Epithelial cell of prostate (primary cell): Measurements from ENCODE around the gene OR2AT4.
"Not testable (repeated sequence)": the region's sequence is repeated elsewhere in the genome, so short reads cannot be mapped to it uniquely, and the experiment has no call there.

ENCODE experiments used
- DNase-seq: peaks from one replicate; pipeline ENCODE4 v3.0.0-alpha.2; 2011; ENCODE audit warnings: low read depth, low spot score
- H3K27ac ChIP-seq: fragments of 450-650 bp; 2 replicates; pipeline ENCODE4 v1.5.1; 2017; ENCODE audit warnings: mild to moderate bottlenecking

The OR2AT4 gene

GRCh38 chr11:75072582-75072981 is 24.1 kb downstream of the OR2AT4 start:
- no peak for DNase-seq

GRCh38 chr11:75069473-75069872 is 27.2 kb downstream of the OR2AT4 start:
- DNase-seq = no peak
- no peak overlapping the region for H3K27ac ChIP-seq

More at GRCh38 chr11:75072582-75072981, 24.1 kb downstream of the OR2AT4 start:
- H3K27ac ChIP-seq = no peak overlapping the region

- H3K27ac ChIP-seq = no peak overlapping the region
- no peak for DNase-seq
Observed at GRCh38 chr11:75068993-75069392, 27.7 kb downstream of the OR2AT4 start.

GRCh38 chr11:75068559-75068958 is 28.1 kb downstream of the OR2AT4 start:
- no peak for DNase-seq
- H3K27ac ChIP-seq = no peak overlapping the region

GRCh38 chr11:75066061-75066460 is 30.6 kb downstream of the OR2AT4 start:
- DNase-seq = no peak

GRCh38 chr11:75063741-75064314 is 32.8 kb downstream of the OR2AT4 start:
- no peak overlapping the region for H3K27ac ChIP-seq
- no peak for DNase-seq

More at GRCh38 chr11:75066061-75066460, 30.6 kb downstream of the OR2AT4 start:
- no peak overlapping the region for H3K27ac ChIP-seq

- H3K27ac ChIP-seq = no peak overlapping the region
- no peak for DNase-seq
Observed at GRCh38 chr11:75059299-75059698, 37.4 kb downstream of the OR2AT4 start.

GRCh38 chr11:75056814-75057213 is 39.9 kb downstream of the OR2AT4 start:
- no peak for DNase-seq
- H3K27ac ChIP-seq = no peak overlapping the region

GRCh38 chr11:75055511-75055910 is 41.2 kb downstream of the OR2AT4 start:
- H3K27ac ChIP-seq = no peak overlapping the region
- DNase-seq = no peak

GRCh38 chr11:75052457-75052856 is 44.2 kb downstream of the OR2AT4 start:
- DNase-seq = no peak
- no peak overlapping the region for H3K27ac ChIP-seq

GRCh38 chr11:75051043-75051442 is 45.6 kb downstream of the OR2AT4 start:
- no peak for DNase-seq
- H3K27ac ChIP-seq = no peak overlapping the region

GRCh38 chr11:75050516-75050915 is 46.2 kb downstream of the OR2AT4 start:
- H3K27ac ChIP-seq = no peak overlapping the region

GRCh38 chr11:75049501-75050266 is 47.0 kb downstream of the OR2AT4 start:
- not testable (repeated sequence) for H3K27ac ChIP-seq, DNase-seq

More at GRCh38 chr11:75050516-75050915, 46.2 kb downstream of the OR2AT4 start:
- DNase-seq = no peak

GRCh38 chr11:75047191-75047590 is 49.5 kb downstream of the OR2AT4 start:
- DNase-seq = no peak
- no peak overlapping the region for H3K27ac ChIP-seq

- not testable (repeated sequence) for H3K27ac ChIP-seq, DNase-seq
Observed at GRCh38 chr11:75046668-75047067, 50.0 kb downstream of the OR2AT4 start.

GRCh38 chr11:75044381-75045170 is 52.1 kb downstream of the OR2AT4 start:
- H3K27ac ChIP-seq, DNase-seq: not testable (repeated sequence)

- not testable (repeated sequence) for DNase-seq, H3K27ac ChIP-seq
Observed at GRCh38 chr11:75041821-75042220, 54.9 kb downstream of the OR2AT4 start.

GRCh38 chr11:75041263-75041662 is 55.4 kb downstream of the OR2AT4 start:
- H3K27ac ChIP-seq = no peak overlapping the region
- DNase-seq = no peak

GRCh38 chr11:75040167-75040770 is 56.4 kb downstream of the OR2AT4 start:
- no peak for DNase-seq

GRCh38 chr11:75035911-75036565 is 60.6 kb downstream of the OR2AT4 start:
- no peak overlapping the region for H3K27ac ChIP-seq
- DNase-seq = no peak

More at GRCh38 chr11:75040167-75040770, 56.4 kb downstream of the OR2AT4 start:
- H3K27ac ChIP-seq = no peak overlapping the region
